Stimulated activated CD8-positive, alpha-beta memory T cell treated with anti-CD3 and anti-CD28 coated beads, Interleukin-4, amount 100 ng/mL, for 4 hours (primary cell): Measurements from ENCODE around the gene GRID2IP.

Experiments used
- DNase-seq, 2 donors: peaks; one replicate each; pipeline ENCODE4 v3.0.0-alpha.2; 2020; ENCODE audit warnings: low read depth in 2 of 2, low spot score in 1 of 2

Gene GRID2IP

DNA sequence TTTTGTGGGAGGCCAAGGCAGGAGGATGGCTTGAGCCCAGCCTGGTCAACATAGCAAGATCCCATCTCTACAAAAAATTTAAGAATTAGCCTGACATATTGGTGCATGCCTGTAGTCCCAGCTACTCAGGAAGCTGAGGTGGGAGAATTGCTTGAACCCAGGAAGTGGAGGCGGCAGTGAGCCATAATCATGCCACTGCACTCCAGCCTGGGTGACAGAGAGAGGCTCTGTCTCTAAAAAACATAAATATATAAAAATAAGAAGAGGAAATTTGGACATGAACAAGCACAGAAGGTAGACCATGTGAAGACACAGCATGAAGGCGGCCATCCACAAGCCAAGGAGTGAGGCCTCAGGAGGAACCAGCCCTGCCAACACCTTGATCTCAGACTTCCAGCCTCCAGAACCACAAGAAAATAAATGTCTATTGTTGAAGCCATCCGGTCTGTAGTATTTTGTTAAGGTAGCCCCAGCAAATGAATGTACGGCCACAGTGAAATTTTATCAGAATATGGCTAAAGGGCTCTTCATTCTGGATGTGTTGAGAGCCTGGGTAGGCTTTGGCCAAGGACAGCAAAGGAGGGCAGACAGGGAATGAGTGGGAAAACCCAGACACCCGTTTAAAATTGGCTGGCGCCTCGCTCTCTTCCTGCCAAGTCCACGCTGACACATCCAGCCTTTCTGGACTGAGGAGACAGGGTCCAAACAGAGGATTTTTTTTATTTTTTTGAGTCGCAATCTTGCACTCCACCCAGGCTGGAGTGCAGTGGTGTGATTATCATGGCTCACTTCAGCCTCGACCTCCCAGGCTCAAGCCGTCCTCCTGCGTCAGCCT lies 12.9 kb upstream of the GRID2IP start:
- DNase-seq: no peak

DNA sequence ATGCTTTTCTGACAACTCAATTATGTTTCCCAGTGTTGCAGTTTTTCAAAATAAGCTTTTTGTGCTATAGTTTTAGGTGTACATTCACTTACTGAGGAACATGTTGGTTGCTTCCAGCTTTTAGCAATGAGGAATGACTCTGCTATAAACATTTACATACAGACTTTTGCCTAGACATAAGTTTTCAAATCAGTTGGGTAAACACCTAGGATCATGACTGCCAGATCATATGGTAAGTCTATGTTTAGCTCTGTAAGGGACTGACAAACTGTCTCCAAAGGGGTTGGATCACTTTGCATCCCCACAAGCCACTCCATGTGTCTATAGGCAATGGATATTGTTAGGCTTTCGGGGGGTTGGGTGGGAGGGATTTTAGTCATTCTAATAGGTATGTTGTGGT lies 10.8 kb upstream of the GRID2IP start:
- DNase-seq: no peak

DNA sequence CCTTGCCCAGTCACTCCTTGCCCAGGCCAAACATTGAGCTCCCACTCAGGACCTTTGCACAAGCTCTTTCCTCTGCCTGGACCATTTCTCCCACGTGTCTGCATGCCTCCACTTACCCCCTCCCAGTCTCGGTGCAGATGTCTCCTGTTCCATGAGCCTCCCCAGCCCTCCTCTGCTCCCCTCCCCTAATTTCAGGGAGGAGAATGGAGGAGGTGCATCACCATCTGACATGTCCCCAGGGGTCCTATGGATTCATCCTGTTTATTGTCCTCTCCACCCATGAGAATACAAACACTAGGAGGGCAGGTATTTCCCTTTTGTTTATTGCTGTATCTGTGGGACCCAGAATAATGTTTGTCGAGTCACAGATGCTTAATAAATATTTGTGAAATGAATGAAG lies 8.6 kb upstream of the GRID2IP start:
- no peak for DNase-seq

DNA sequence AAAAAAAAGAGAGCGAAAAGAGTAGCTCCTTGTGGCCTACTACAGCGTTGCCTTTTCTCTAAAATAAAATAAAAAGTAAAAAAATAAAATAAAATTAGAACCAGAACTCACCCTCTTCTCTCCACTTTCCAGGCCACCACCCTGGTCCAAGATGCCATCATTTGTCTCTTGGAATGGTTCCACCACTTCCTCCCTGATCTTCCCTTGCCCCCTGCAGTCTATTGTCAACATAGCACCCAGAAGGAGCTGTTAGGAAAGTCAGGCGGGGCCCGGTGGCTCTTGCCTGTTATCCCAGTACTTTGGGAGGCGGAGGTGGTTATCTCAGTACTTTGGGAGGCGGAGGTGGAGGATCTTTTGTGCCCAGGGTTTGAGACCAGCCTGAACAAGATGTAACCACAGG lies 7.6 kb upstream of the GRID2IP start:
- DNase-seq: no peak

DNA sequence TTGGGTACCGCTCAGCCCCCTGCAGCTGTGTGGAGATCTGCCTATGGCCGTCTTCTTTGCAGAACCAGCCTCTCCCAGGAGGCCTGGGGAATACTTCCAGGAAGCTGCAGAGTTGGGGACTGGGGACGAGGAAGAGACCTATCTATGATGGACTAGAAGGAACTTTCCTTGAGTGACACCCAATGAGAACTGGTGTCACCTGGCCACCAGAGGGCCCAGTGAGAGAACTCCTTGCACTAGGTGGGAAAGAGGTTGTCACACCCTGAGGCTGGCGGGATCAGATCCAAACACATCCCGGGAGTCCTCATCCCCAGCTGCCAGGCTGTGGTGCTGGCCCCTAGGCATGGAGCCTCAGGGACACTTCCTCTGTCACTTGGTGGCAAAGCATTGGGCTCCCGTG lies 4.9 kb upstream of the GRID2IP start:
- no peak for DNase-seq

DNA sequence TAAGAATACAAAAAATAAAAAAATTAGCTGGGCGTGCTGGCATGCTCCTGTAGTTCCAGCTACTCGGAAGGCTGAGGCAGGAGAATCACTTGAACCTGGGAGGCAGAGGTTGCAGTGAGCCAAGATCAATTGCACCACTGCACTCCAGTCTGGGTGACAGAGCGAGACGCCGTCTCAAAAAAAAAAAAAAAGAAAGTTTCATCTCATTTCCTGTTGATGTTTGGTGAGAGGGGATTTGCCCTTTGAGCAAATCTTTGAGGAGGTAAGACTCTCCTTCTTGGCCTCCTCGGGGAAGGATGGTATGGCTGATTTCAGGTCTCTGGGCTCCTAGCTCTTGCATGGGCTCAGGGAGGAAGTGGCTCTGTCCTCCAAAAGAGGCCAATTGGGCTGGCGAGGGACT lies 3.6 kb upstream of the GRID2IP start:
- DNase-seq: no peak

DNA sequence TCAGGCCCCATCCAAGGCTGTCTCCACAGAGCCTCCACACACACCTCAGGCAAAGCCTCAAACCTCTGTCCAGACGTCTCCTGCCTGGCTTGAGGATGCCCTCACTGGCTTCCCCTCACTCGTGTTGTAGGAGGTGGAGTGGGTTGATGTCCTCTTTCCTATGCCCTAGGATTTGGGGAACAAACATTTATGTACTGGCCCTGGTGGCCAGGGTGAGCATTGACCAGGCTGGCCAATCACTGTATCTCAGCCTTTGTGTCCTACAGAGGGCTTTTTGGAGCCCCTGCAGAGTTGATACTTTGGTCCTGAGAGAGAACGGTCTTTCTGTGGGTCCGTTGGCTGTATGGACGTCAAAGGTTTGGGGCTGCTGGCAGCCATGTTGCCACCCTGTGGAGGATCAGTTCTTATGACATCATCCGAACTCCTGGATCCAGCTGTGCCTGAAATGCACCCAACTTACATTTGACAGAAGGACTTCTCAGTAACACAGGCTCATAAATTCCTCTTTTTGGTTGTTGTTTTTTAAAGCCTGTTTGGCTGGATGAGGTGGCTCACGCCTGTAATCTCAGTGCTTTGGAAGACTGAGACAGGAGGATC lies 2.3 kb upstream of the GRID2IP start:
- DNase-seq: no peak

DNA sequence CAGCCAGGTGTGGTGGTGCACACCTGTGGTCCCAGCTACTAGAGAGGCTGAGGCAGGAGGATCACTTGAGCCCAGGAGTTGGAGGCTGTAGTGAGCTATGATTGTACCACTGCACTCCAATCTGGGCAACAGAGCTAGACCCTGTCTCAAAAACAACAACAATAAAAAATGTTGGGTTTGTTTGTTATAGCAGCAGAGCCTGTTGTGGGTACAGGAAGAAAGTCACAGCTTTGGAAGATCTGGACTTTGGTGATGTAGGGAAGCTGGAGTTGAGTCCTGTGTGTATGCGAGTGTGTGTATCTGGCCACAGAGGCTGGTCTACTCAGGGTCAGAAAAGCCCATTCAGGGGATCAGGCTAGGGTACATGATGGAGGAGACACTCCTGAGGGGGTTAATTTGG lies 3.9 kb downstream of the GRID2IP start:
- no peak for DNase-seq

DNA sequence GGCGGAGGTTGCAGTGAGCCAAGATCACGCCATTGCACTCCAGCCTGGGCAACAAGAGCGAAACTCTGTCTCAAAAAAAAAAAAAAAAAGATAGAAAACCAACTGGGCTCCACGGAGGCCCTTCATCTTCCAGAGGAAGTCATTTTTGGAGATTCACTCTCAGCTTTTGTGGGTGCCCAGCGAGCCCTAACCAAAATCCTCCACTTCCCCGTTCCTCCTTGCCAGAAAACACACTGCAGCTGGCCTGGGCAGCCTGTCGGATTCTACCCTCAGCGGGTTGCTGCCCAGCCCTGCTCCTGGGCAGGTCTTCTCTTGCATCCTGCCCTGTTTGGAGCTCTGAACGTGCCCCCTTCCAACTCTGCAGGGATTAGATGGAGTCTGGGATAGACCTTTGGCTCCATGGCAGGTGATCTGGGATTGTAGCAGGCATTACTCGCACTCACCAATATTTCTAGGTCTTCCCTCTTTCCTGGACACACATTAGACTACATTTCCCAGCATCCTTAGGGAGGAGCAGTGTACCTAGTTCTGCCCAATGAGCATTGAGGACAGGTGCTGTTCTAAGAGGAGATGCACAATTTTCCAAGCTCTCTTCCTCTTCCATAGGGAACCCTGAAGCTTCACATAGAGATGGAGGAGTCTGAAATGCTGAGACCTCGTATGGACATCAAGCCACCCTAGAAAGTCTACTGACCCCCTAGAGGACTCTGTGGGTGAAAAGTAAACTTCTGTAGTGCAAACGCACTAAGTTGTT lies 4.6 kb downstream of the GRID2IP start:
- DNase-seq: no peak

DNA sequence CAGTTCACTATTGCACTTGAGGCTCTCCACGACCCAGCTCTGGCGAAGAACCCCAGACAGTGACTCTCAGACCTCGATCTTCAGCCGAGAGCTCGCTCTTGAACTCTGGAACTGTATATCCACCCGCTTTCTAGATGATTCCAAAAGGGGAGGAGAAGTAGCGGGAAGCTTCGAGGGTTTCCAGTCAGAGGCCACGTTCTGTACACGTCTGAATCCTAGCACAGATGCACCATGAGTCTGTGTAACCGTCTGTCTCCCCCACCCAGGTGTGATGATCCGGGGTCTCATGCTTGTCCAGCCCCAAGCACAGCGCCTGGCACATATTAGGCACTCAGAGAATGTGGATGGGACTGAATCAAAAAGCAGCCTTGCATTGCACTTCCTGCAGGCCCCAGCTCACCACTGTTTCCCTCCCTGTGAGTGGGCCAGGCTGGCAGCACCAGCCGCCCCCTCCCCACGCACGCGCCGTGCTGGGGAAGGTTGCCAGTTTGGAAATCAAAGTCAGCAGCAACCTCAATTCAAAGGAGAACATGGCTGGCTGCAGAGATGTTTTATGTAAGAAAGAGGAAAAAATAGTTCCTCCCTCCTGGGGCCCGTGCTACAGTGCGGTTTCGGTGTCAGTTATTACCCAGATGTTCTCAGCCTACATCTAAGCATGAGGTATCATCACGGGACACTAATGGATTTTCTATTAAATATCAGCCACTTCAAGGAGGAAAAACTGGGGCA lies 5.7 kb downstream of the GRID2IP start:
- DNase-seq: no peak

DNA sequence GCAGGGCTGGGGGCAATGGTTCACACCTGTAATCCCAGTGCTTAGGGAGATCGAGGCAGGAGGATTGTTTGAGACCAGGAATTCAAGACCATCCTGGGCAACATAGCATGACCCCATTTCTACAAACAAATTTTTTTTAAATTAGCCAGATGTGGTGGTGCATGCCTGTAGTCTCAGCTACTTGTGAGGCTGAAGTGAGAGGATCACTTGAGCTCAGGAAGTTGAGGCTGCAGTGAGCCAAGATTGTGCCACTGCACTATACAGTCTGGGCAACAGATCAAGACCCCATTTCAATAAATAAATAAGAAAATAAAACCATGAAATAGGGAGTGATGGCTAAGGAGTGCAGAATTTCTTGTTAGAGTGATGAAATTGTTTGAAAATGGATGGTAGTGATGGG lies 8.9 kb downstream of the GRID2IP start:
- no peak for DNase-seq

DNA sequence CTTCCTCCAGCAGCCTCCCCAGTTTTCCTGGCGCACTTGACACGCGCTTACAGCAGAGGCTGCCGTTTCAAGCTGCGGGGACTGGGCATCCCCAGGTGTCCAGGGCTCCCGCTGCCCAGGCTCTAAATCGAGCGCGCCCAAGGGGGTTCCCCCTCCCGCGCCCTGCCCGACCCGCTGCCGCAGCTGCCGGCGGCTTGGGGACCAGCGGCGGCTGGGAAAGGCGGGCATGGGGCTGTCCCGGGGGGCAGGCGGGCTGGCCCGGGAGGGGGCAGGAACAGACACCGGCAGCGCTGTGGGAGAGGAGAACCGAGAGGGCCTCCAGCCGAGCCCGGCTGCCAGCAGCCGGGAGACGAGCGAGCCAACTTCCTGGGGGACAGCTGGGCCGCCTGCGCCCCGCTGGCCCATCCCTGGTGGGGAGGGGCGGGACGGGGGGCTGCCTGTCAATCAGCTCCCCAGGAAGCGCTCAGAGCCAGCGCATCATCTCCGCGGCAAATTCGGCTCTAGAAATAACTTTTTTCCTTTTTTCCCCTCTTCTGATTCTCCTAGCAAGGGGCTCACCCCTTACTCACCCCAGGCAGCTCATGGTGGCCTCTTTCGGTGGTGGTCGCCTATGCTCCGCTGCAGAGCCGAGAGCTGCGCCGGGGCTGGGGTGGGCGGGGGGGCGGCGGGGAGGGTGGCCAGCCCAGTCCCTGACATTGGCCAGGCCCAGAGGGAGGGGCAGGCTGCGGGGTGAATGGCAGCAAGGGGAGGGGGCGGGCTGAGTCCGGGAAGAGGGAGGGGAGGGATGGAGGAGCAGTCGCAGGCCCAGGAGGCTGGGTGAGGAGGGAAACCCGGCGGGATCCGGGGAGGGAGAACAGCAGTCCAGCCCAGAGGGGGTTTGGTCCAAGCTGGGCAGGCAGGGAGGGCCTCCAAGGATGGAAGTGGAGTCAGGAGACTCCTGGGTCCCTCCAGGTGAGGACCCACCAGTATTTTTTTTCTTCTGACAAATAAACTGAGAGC lies 14.7 kb downstream of the GRID2IP start:
- DNase-seq: no peak

DNA sequence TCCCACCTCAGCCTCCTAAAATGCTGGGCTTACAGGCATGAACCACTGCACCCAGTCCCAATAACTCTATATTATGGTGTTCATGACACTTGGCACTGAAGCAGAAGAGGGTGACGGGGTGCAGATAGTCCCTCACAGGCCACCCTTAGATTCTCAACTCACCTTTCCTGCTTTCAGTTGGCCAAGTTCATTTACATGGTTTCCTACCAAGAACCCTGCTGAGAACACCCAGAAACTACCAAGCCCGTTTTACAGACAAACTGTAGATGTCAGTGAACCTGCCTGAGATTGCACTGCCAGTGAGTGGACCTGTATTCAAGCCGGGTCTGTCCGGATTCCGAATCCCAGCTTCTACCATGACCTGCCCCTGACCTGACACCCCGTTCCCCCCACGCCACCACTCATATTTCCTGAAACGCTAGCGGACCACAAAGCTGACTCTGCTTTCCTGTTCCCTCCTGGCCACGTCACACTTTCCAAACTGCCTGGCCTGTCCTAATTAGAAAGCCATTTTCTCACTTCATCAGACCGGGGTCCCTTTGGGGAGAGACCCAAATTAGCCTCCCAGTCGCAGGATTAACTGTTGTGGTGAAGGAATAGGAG lies 17.3 kb downstream of the GRID2IP start:
- DNase-seq: no peak

DNA sequence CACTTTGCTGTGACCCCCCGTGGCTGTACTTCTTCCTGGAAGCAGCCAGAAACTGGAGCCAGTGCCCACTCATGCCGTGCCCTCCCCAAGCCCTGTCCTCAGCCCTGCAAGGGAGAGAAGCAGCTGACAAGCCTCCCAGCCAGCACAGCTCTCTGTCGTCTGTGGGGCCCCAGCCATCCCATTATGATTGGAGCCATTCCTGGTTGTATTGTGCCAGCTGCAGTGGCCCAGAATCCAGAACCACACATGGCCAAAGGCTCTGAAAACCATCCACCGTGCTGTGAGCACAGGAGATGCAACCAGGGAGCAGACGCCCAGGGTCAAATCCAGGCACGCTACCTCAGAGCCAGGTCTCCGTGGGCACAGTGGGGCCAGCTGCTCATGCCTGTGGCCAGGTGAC lies 18.7 kb downstream of the GRID2IP start:
- DNase-seq: no peak

DNA sequence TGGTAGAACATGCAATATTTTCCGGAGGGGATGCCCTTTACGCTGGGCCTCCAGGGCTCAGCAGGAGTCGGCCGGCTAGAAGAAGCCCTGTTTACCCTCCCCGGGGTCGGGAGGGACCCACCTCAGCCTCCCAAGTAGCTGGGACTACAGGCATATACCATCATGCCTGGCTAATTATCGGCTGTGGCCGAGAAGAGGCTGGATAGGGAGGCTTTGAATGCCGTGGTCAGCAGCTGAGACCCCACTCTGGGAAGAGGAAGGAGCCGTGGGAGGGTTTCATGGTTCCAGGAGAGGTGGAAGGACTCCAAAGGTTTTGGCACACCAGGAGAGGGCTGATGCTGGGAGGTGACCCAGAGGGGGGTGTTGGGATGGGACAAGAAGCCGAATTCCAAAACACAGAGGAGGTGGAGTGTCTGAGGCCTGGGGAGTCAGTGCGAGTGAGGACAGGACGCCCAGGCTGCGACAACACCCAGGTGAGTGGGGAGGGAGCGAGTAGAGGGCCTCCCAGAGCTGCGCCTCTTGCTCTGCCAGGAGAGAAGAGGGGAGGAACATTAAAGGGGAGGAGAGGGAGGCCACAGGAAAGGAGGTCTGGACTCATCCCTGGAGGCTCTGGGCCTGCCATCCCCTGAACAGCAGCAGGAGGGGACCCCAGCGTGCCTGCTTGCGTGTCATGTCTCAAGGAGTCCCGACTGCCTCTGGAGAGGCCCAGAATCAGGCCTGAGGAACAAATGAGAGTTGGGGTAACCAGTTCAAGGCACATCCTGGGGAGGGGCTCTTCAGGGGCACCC lies 19.6 kb downstream of the GRID2IP start:
- no peak for DNase-seq

DNA sequence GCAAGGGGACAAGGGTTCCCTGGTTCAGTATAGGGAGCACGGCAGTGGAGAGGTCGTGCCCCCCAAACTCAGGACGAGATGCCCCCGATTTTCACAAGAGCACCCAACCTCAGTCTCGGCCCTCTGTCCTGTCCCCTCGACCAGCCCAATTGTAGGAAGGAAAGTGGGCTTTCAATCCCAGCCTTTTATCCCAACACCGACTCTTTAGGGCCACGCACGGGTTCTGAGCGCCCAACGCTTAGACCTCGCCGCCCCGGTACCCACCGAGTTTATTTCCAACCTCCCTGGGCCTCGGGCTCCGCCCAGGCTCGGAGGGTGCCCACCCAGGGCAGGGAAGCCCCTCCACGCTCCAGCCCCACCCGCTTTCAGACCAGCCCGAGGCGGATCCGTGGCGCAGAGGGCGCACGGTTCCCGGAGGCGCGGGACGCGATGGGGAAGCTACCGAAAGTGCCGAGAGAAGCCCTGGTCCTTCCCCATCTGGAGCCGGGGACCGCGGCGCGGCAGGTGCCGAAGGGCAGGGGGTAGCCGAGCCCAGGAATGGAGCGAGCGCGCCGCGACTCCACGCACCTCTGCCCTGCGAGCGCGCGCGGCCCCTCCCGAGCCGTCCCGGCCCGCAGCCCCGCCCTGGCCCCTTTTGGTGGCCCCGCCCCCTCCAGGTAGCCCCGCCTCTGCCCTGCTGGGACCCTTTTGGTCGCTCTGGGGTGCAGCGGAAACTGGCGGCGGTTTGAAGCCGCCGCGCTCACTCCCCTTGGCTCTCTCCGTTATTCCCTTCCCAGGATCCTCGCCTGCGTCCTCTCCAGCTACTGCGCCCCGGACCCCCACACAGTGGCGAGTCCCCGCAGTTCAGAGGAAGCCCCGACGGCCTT lies 20.4 kb downstream of the GRID2IP start:
- peak; percentile 32 to 57 for DNase-seq

DNA sequence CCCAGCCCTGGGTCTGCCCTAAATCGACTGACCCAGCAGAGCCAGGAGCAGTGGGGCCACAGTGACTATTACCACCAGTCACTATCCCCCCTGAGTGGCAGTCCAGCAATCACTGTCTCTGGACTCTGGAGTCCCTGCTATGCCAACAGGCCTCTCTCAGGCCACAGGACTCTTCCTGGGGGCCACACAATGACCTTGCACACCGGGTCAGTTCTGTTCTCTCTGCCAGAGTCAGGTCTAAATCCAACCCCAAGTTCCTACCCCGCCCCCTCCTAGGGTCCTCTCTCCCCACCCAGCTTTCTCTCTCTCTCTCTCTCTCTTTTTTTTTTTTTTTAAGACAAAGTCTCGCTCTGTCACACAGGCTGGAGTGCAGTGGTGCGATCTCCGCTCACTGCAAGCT lies 21.6 kb downstream of the GRID2IP start:
- DNase-seq: no peak
